Measurements from ENCODE around the gene LCMT2. TPM values are rescaled to one million over a fixed set of nuclear protein-coding genes. Genes with fewer than 3 reads are reported as not detected.

Gene LCMT2, protein sequence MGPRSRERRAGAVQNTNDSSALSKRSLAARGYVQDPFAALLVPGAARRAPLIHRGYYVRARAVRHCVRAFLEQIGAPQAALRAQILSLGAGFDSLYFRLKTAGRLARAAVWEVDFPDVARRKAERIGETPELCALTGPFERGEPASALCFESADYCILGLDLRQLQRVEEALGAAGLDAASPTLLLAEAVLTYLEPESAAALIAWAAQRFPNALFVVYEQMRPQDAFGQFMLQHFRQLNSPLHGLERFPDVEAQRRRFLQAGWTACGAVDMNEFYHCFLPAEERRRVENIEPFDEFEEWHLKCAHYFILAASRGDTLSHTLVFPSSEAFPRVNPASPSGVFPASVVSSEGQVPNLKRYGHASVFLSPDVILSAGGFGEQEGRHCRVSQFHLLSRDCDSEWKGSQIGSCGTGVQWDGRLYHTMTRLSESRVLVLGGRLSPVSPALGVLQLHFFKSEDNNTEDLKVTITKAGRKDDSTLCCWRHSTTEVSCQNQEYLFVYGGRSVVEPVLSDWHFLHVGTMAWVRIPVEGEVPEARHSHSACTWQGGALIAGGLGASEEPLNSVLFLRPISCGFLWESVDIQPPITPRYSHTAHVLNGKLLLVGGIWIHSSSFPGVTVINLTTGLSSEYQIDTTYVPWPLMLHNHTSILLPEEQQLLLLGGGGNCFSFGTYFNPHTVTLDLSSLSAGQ
- not detected in 2 replicates for total RNA-seq (2014; rRNA removed; shearing (Covaris generic))

DNA sequence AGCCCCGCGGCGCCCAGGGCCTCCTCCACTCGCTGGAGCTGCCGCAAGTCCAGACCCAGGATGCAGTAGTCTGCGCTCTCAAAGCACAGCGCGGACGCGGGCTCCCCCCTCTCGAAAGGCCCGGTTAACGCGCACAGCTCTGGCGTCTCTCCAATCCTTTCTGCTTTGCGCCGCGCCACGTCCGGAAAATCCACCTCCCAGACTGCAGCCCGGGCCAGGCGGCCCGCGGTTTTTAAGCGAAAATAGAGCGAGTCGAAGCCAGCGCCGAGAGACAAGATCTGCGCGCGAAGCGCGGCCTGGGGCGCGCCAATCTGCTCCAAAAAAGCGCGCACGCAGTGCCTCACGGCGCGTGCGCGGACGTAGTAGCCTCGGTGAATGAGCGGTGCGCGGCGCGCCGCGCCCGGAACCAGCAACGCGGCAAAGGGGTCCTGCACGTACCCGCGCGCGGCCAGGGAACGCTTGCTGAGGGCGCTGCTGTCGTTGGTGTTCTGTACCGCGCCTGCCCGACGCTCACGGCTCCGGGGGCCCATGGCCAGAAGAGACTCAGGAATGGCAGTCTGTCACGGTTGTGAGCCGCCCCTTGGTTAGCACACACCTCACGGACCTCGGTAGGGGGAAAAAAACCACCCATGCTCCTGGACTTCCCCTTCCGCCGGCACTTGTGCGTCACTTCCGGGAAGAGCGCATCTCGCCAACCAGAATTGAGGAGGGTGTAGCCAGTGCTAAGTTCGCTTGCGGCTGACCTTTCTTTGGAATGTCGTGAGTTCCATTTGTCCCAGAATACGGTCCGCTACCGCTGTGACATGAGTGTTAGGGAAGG, at the start of gene LCMT2:
Gene LCMT2 (minus strand): TSS at position 614 of the 820 bp plus-strand sequence. CDS start 84 bp downstream, at position 530.
- in situ Hi-C loops (cut with HindIII; ENCODE audit: low sequenced_read_pairs): no loop called here
- peak; percentile 97 for DNase-seq (ENCODE audit: low spot score)

DNA sequence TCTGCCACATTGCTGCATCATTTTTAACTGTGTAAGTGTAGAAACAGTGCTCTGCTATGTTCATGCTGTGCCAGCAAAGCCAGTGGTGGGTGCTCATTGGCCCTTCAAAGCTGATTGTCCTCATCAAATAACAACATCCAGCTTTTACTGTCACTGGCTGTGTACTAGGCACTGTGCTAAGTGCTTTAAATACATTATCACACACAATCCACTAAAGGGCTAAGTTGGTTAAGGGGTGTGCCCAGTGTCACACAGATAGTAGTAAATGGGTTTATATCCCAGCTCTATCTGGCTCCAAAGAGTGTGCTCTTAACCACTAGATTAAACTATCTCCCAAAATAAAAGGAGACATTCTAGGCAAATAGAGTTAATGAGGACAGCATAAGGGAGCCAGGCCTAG, 48.2 kb upstream of the LCMT2 start:
- no peak for DNase-seq (ENCODE audit: low spot score)
- in situ Hi-C loops (cut with HindIII; ENCODE audit: low sequenced_read_pairs): no loop called here

DNA sequence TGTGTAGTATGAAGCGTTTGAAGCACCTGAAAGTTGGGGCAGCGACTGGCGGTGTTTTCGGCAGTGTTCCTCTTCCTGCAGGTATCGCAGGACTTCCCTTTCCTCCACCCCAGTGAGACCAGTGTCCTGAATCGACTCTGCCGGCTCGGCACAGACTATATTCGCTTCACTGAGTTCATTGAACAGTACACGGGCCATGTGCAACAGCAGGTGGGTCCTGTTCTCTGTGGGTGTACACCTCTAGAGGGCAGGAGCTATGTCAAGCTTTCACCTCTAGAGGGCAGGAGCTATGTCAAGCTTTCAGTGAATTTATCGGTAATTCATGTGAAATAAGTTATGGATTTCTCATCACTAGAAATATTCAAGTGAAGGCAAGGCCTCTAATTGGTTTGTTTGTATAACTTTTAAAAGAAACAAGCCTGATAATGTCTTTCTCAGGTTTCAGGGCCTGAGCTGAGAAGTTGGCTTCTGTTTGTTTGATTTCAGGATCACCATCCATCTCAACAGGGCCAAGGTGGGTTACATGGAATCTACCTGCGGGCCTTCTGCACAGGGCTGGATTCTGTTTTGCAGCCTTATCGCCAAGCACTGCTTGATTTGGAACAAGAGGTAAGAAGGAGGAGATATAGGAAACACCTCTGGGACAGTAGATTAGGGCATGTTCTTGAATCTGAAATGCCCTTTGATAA, 45.8 kb upstream of the LCMT2 start:
- DNase-seq (ENCODE audit: low spot score): peak; percentile 39
- in situ Hi-C loops (cut with HindIII; ENCODE audit: low sequenced_read_pairs): no loop called here

DNA sequence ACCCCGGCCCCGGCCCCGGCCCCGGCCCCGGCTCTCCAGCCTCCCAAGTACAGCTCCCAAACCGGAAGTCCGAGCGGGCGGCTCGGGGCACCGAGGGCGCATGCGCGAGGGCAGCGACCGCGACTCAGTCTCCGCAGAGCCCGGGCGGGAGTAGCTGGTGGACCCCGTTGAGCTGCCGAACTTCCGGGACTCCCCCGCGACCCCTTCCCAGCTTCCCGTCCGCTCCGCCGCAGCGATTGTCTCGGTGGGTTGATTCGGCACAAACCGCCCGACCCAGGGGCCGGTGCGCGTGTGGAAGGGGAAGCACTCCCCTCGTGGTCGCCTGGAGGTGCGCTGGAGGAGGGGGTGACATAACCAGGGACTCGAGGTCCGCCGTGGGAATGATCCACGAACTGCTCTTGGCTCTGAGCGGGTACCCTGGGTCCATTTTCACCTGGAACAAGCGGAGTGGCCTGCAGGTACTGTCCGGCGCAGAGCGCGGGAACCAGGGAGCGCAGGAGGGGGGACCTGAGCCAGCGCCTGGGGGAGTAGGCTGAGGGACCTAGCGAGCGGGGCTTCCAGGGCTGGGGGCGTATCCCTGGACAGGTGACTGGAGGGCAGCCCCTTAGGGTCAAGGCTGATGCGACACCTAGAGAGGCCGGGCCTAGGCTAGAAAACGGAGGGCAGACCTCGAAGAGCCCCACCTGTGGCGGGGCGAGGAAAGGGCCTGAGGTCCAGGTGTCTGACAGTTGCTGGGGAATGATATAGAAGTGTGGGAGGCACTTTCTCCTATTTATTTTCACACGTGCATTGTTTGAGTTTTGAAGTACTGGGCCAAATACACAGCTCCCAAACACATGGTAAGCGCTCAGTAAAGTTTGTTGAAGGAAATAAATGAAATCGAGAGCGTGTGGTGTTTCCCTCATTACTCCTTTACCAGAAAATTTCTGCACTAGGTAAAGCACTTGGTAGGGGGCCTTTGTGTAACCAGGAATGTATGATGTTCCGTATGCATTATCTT, 40.9 kb upstream of the LCMT2 start, which contains the start of the genes TUBGCP4 and ZSCAN29:
Gene TUBGCP4 (plus strand): TSS at position 127 of the 1,000 bp plus-strand sequence. CDS start 254 bp downstream, at position 381.
Gene ZSCAN29 (minus strand): TSS at position 69 of the 1,000 bp plus-strand sequence. CDS start 1,130 bp downstream, outside the sequence.
- DNase-seq (ENCODE audit: low spot score): peak; percentile 78
- in situ Hi-C loops (cut with HindIII; ENCODE audit: low sequenced_read_pairs): no loop called here

DNA sequence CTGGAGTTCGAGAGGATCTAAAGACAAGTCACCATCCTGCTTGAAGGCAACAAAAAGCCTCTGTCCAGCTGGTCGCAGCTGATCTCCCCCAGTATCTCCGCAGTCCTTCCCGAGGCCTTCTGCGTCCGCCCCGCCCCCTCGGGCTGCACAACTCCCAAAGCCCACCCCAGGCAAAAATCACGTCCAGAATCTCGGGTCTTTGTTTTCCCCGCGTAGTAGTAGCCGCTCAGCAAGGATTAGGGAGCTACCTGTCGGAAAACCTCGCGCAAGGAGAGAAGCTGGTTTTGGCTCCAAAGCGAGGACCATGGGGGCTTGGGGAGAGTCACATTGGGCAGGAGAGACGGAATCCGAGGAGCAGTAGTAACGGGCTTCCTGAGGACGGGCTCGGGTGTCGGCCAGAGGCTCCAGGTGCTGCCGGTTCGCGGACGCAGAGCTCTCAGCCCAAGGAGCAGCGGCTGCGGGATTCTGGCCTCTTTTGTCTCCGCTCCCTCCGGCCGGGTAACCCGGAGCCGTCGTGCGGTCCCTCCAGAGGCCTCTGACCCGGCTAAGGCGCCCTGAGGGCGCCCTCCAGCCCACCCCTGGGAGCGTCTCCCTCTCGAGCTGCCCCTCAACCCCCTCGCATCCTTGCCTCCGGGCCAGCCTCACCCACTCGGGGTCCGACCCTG, 40.1 kb upstream of the LCMT2 start:
- in situ Hi-C loops (cut with HindIII; ENCODE audit: low sequenced_read_pairs): no loop called here
- DNase-seq (ENCODE audit: low spot score): no peak

DNA sequence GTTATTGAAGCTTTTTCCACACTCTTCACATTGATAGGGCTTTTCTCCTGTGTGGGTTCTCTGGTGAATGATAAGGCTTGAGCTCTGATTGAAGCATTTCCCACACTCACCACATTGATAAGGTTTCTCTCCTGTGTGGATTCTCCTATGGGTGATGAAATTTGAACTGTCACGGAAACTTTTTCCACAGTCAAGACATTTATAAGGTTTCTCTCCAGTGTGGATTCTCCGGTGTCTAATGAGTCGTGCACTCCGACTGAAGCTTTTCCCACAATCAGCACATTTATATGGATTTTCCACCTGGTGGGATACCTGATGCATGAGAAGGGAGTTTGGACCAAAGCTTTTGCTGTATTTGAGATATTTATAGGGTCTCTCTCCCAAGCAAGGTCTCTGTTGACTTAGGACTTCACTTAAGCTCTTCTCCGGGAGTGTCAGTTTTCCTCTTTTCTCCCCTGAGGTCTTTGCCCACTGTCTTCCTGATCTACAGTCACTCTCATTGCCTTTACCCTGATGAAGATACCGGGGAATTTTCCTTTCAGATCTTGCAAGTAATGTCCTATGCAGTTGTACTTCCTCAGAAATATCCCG, 31.0 kb upstream of the LCMT2 start:
- no peak for DNase-seq (ENCODE audit: low spot score)
- in situ Hi-C loops (cut with HindIII; ENCODE audit: low sequenced_read_pairs): no loop called here

DNA sequence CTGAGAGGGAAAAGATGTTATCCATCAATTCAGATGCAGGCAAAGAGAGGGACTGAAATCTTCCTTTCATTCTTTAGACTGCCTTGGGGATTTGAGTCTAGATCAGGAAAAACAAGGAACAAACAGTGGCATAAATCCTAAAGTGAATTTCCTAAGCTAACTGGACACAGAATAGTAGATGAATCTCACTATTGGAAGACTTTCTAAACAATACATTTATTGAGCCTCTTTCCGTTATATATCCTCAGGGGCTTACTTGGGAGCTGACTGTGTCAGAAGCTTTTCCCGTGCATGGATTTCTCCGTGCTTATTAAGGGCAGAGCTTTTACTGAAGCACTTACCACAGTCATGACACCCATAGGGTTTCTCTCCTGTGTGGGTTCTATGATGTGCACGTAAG, 30.4 kb upstream of the LCMT2 start:
- in situ Hi-C loops (cut with HindIII; ENCODE audit: low sequenced_read_pairs): no loop called here
- no peak for DNase-seq (ENCODE audit: low spot score)

DNA sequence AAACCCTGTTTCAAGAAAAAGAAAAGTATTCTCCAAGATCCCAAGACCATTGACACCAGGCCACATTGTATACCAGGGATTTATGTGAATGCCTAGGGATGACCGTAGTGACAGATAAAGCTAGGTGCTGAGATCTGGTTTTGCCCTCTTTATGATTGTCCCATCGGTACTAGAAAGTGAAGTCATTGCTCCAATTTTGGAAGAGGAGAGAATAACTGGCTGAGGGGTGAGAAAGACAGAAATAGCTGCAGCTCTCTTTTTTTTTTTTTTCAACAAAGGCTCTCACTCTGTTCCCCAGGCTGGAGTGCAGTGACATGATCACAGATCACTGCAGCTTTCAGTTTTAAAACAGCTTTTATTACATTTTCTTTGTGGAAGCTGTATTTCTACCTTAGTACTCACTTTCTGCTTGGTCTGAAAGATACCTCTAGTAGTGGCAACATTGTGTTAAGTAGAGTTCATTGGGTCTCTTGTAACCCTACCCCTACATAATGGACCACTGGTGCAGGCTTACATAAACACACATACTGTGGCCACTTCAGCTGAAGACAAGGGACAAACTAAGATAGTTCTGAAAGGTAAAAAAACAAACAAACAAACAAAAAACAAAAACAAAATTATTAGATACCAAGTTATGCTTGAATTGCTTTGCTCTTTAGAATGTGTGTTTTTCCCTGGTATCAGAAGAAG, 22.5 kb upstream of the LCMT2 start:
- in situ Hi-C loops (cut with HindIII; ENCODE audit: low sequenced_read_pairs): no loop called here
- DNase-seq (ENCODE audit: low spot score): no peak

DNA sequence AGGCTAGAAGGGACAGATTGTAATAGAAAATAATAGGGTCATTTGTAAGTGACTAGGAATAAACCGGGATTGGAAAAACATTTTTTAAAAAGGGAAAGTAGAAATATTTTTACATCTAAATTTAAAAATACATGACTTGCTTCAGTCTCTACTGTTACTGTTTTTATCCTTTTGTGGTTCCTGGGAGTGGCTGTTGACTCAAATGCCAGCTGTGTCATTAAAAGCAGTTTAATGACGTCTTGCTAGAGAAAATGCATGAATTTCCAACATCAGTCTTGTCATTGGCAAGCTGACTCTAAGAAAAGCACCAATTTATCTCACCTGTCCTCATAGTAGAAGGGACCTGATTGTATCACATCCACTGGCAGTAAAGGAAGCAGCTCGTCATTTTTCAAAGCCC, 16.7 kb upstream of the LCMT2 start:
- in situ Hi-C loops (cut with HindIII; ENCODE audit: low sequenced_read_pairs): no loop called here
- DNase-seq (ENCODE audit: low spot score): no peak

DNA sequence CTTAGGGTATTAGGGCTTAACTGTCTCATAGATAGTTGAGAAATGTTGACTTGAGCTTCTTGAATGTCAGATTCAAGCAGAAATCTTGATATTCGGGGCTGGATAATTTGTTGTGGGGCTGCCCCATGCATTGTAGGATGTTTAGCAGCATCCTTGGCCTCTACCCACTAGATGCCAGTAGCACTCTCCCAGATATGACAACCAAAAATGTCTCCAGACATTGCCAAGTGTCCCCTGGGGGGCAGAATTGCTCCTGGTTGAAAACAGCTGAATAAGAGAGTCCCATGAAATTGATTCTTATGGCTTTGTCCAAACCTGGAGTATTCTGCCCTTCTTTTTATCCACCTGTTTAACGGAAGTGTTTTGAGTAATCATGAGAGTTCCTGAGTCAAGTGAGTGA, 15.9 kb upstream of the LCMT2 start:
- DNase-seq (ENCODE audit: low spot score): no peak
- in situ Hi-C loops (cut with HindIII; ENCODE audit: low sequenced_read_pairs): no loop called here

DNA sequence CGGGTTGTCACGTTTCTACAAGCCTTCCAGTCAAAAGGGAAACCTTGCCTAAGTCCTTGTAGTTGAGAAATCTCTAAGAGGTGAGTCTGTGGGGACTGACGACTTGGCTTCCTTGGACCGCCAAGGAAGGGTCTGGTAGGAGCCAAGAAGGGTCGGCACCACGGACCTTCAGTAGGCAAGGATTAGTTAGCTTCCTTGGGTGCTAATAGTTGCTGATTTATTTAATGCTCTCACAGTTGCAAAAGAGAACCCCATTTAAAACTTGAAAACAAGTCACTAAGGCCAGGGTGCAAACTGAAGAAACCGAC, 361 bp upstream of the LCMT2 start:
- in situ Hi-C loops (cut with HindIII; ENCODE audit: low sequenced_read_pairs): no loop called here
- DNase-seq (ENCODE audit: low spot score): no peak

DNA sequence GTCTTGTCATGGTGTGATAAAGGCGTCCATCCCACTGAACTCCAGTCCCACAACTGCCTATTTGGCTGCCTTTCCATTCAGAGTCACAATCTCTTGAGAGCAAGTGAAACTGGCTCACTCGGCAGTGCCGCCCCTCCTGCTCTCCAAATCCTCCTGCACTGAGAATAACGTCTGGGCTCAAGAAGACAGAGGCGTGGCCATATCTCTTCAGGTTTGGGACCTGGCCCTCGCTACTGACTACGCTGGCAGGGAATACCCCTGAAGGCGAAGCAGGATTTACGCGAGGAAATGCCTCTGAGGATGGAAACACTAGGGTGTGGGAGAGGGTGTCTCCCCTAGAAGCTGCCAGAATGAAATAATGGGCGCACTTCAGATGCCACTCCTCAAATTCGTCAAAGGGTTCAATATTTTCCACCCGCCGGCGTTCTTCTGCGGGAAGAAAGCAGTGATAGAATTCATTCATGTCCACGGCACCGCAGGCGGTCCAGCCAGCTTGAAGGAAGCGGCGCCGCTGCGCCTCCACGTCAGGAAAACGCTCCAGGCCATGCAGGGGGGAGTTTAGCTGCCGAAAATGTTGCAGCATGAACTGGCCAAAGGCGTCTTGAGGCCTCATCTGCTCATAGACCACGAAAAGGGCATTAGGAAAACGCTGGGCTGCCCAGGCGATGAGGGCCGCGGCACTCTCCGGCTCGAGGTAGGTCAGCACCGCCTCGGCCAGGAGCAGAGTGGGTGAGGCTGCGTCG, 985 bp downstream of the LCMT2 start:
- peak; percentile 58 for DNase-seq (ENCODE audit: low spot score)
- in situ Hi-C loops (cut with HindIII; ENCODE audit: low sequenced_read_pairs): no loop called here

DNA sequence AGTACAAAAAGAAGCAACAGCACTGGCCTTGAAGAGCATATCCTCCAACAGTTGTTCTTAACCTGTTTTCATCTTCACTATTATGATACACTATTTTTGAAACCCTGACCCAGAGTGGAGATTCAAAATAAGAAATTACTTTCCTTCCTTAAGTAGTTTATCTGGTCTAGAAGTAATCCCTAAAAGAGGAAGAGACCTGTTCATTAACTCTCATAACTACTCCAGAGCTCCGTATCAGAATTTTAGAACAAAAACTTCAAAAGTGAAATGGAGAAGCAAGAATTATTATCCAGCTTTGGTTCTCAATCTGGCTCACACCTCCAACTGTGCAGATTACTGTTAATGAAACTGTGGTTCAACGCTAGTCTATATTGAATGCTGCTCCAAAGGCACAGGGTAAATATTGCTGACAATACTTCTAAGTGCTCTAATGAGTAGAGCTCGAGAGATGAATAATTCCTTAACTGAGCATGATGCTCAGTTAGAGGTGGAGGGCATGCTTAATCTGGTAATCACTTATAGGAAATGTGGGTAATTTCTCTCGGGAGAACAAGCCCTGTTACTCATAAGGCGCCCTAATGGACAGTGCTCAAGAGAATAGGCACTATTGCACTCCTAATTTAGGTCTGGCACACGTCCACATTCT, 5.2 kb downstream of the LCMT2 start:
- no peak for DNase-seq (ENCODE audit: low spot score)
- in situ Hi-C loops (cut with HindIII; ENCODE audit: low sequenced_read_pairs): no loop called here

DNA sequence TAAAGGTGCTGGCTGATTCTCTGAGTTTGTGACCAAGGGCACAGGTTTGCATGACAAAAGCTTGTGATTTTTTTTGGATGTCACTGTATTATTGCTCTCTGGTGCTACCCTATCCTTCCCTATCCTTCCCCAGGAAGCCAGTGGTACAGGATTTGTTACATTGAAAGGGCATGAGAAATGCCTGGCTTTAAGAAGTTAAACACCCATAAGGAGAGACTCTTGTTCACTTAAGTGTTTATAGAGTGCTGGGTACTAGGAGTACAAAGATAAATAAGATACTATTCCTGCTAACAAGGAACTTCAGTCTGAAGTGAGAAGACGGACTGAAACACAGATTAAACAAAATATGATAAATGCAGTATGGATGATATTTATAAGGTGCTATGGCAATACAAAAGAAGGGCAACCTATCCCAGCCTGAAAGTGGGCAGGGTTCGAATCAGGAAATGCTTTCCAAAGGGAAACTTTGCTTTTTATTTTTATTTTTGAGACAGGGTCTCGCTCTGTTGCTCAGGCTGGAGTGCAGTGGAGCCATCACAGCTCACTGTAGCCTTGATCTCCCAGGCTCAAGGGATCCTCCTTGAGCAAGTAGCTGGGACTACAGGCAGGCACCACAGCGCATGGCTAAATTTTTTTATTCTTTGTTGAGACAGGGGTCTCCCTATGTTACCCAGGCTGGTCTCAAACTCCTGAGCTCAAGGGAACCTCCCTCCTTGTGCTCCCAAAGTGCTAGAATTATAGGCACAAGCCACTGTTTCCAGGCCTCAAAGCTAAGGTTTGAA, 11.2 kb downstream of the LCMT2 start:
- in situ Hi-C loops (cut with HindIII; ENCODE audit: low sequenced_read_pairs): no loop called here
- DNase-seq (ENCODE audit: low spot score): no peak

Measured in G401 (cell line).